GM19043 (cell line): ENCODE measurements around the gene ANKRD27.
A peak's percentile ranks its signal among the peaks of the same experiment; 100 is the strongest.
"Not testable (repeated sequence)": the region's sequence is repeated elsewhere in the genome, so short reads cannot be mapped to it uniquely, and the experiment has no call there.

Experiments used
- ATAC-seq: cut with Tn5 transposase; IDR thresholded peaks from one replicate; pipeline ENCODE4 v1.9.1; 2021; ENCODE audit warnings: low read depth; ENCODE audit not compliant: unreplicated experiment

Gene ANKRD27

GRCh38 chr19:32611161-32611560 lies 63.8 kb downstream of the ANKRD27 start:
- ATAC-seq, result no peak

DNA sequence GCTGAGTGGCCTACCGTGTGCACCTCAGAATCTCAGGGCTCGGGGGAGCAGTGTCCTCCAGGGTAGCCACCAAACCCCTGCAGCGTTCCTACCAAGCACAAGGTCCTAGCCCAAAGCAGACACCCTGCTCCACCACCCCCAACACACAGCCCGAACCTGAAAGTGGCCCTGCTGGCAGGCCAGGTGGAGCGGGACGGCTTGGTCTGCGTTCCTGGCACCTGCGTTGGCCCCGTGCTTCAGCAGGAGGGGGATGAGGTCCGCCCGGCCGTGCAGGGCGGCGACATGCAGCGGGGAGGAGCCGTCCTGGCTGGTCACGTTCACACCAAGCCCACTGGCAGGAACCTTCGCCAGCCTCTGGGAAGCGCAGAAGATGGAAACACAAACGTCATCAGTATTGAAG lies 67.5 kb downstream of the ANKRD27 start:
- ATAC-seq, result no peak

DNA sequence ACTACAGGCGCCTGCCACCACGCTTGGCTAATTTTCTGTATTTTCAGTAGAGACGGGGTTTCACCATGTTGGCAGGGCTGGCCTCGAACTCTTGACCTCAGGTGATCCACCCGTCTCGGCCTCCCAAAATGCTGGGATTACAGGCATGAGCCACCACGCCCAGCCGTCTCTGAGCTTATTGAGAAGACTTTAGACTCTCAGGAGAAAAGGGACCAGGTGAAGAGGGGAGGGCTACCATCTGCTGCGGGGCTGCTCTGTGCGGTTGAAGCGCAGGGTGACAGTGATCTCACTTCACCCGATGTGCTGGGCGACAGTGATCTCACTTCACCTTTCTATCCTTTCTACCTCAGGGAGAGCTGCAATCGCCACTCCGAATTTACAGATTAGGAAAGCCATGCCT lies 68.7 kb downstream of the ANKRD27 start:
- no peak for ATAC-seq

DNA sequence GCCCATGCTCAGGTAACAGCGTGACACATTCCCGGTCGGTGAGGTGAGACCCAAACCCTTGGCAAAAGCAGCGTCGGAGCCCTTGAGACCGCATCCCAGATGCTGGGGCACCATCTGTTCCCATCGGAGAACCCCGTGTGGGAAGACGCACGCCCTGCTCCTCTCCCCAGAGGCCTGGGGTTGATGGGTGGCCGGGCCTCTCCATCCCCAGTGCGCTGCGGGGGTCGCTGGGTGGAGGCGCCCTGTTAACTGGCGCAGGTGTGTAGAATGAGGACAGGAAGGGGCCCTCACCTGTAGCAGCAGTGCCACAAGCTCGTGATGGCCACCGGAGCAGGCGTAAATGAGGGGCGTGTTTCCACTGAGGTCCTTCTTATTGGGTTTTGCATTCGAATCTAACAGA lies 69.4 kb downstream of the ANKRD27 start:
- ATAC-seq, result no peak

DNA sequence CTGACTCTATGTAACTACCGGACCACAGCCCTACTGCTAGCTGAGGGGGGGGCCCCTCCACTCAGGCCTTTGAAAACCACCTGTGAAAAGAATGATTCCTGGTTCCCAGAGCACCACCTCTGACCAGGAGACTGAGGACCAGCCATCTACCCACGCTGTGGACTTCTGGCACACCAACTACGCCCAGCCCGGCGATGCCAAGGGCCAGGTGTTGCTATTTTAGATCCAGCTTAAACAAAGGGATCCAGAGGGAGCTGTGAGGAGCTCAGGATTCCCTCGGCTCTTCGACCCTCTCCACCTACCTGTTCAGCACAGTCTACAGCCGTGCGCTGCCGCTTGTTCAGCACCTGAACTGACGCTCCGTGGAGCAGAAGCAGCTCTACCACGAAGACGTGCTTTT lies 71.0 kb downstream of the ANKRD27 start:
- ATAC-seq, result no peak

DNA sequence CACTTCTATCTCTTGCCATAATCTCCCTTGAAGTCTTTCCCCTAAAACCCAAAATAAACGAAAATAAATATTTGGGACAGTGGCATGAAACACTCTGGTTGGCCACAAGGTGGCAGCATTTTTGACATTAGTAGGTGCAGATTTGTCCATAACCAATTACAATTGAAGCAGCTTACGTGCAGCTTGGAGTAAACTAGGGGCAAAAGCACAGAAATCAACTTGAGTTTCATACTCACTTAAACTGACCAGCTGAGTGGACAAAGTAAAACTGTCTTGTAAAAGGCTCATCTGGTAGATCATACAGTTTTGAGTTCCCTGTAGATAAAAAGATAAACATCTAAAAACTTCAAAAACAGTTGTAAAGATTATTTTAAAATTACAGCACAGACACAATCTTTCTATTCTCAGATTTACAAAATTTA lies 75.2 kb downstream of the ANKRD27 start:
- ATAC-seq, result no peak

- no peak for ATAC-seq
Observed at GRCh38 chr19:32599258-32599657, 75.7 kb downstream of the ANKRD27 start.

DNA sequence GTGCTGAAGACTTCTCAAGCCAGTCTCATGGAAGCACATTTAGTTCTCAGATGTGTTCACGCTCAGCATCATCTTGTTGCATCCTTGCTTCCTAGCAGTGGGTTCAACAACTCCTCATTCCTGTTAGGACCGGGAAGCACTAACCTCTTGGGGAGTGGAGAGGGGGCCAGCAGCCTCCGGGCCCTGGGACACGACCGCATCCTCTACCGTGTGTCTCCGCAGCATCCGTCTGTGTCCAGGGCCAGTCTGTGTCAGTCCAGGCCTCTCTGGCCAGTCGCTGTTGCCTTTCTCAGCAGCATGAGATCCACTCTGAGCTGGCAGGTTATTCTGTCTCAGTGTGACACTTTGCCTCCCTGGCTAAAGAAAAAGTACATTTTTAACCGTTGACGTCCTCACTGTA lies 77.0 kb downstream of the ANKRD27 start:
- ATAC-seq, result no peak

- ATAC-seq, result no peak
Observed at GRCh38 chr19:32595491-32595890, 79.5 kb downstream of the ANKRD27 start.

DNA sequence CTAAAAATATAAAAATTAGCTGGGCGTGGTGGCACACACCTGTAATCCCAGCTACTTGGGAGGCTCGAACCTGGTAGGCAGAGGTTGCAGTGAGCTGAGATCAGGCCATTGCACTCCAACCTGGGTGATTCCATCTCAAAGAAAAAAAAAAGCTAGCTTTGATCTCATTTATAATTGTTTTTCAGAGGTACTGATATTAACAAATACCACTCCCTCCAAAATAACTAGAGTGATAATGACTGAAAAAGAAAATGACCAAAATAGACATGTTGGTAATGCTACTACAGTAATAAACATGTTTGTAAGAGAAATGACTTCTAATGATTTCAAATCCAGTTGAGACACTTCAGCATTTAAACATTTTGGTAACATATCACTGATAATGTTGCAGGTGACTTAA lies 81.0 kb downstream of the ANKRD27 start:
- ATAC-seq, result no peak

GRCh38 chr19:32587747-32588504 lies 87.1 kb downstream of the ANKRD27 start:
- ATAC-seq, result not testable (repeated sequence)

GRCh38 chr19:32581705-32582179 lies 93.2 kb downstream of the ANKRD27 start:
- no peak for ATAC-seq

- peak; percentile 91 for ATAC-seq
Observed at GRCh38 chr19:32580901-32581704, 93.9 kb downstream of the ANKRD27 start, which contains the start of gene PDCD5. Gene PDCD5, plus strand, starts transcription at chr19:32581190. Its CDS starts 72 bp downstream, at chr19:32581262.

DNA sequence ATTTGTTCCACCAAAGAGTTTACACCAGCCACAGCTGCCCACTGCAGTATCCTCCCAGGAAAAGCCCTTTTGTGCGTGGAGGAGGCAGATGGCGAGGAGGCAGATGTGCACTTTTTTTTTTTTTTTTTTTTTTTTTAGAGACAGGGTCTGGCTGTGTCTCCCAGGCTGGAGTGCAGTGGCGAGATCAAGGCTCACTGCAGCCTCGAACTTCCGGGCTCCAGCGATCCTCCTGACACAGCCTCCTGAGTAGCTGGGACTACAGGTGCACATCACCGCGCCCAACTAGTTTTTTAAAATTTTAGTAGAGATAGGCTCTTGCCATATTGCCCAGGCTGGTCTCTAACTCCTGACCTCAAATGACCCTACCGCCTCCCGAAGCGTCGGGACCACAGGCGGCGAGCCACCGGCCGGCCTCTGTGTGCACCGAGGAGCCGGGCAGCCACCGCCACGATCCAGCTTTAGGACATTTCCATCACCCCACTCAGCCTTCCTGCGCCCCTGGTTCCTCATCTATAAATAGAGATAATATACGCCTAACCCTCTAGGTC lies 94.6 kb downstream of the ANKRD27 start:
- ATAC-seq, result peak; percentile 30

DNA sequence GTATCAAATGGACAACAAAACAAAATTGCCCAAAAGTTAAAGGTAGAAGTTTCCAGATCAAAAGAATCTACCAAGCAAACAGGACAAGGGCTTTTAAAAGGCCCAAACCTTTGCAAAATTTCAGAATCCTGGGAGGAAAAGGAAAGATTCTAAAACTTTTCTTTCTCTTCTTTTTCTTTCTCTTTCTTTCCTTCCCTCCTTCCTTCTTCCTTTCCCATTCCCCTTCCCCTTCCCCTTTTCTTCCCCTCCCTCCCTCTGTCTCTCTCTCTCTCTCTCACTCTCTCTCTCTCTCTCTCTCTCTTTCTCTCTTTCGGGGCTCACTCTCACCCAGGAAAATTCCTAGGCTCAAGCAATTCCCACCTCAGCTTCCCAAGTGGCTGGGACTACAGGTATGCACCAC lies 98.2 kb downstream of the ANKRD27 start:
- ATAC-seq, result no peak

- ATAC-seq, result no peak
Observed at GRCh38 chr19:32573492-32573794, 101.5 kb downstream of the ANKRD27 start.

DNA sequence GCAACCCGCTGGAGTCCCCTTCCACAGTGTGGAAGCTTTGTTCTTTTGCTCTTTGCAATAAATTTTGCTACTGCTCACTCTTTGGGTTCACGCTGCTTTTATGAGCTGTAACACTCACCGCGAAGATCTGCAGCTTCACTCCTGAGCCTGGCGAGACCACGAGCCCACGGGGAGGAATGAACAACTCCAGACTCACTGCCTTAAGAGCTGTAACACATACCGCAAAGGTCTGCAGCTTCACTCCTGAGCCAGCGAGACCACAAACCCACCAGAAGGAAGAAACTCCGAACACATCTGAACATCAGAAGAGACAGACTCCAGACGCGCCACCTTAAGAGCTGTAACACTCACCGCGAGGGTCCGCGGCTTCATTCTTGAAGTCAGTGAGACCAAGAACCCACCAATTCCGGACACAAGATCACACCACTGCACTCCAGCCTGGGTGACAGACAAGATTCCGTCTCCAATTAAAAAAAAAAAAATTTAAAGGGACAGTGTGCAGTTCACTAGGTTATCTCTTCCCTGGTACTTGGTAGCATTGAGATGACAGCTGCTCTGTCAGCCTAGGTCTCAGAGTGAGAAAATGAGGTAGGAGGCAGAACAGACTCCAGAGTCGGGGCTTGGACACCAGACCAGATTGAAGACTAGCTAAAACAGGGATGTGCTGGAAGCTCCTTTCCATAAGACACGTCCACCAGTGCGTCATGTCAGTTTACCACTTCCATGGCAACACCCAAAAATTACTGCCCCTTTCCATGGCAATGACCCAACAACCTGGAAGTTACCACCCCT lies 102.1 kb downstream of the ANKRD27 start:
- not testable (repeated sequence) for ATAC-seq

GRCh38 chr19:32571471-32572075 lies 103.4 kb downstream of the ANKRD27 start:
- not testable (repeated sequence) for ATAC-seq

DNA sequence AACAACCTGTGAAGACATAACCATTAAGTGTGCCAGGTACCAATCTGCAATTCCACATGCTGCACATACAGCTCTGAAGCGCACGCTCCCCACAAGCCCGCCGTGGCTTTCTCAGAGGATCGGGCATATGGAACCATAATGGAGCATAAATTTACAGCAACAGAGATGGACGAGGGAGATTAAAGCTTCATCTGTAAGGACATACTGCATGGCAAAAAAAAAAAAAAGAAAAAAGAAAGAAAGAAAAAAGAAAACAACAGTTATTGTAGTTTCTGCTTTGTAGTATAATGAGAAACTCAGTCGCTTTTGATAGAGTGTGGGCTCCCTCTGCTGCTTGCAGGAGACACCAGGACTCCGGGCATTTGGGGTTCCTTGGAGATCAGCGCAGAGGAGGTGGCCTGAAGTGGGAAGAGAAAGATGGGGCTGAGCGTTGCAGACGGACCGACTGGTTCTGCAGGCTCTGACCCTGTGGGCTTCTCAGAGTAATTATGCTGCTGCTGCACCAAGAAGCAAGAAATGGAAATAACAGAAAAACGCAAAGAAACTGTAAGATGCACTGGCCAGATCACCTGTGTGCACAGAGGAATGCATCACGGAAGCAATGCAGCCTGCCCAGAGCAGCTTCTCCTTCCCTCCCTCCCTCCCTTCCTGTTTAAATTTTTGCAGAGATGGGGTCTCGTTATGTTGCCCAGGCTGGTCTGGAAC lies 104.7 kb downstream of the ANKRD27 start:
- ATAC-seq, result no peak

DNA sequence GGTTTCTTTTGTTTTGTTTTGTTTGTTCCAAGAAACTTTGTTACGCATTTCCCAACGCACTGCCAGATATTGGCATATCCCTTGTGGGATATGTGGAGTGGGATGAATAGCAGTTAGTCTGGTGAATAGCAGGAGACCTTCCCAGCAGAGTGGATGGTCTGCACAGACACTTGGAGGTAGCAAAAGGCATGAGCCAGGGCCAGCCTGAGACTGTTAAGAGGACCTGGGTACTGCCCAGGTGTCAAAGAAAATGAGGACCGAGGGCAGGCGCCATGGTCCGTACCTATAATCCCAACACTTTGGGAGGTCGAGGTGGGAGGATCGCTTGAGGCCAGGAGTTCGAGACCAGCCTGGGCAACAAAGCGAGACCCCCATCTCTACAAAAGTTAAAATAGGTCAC lies 107.5 kb downstream of the ANKRD27 start:
- ATAC-seq, result no peak
